IMR-90 (cell line): ENCODE results near the gene CHD9. TPM values are rescaled to one million over a fixed set of nuclear protein-coding genes. Genes with fewer than 3 reads are reported as not detected.
"Not testable (repeated sequence)": the region's sequence is repeated elsewhere in the genome, so short reads cannot be mapped to it uniquely, and the experiment has no call there.

ENCODE experiments used
- ATAC-seq: fragments of 200-7000 bp; cut with Tn5 transposase; 2 replicates; pipeline ENCODE4 v1.9.1; 2020; ENCODE audit warnings: low read depth, mild to moderate bottlenecking, moderate library complexity
- BruUV-seq: library from RNA; stranded (reverse); fragments of 400-500 nt; replicated peaks from 2 replicates; lab custom pipeline; 2021; lab: Mats Ljungman, UMichigan
- CTCF ChIA-PET: fragments of 300-600 bp; formaldehyde crosslinking; extraction: SDS; loops from one replicate; lab custom pipeline; 2021; ENCODE audit warnings: antibody characterized with exemption; lab: Yijun Ruan, JAX
- POLR2A ChIA-PET: fragments of 300-600 bp; sonication (Branson Sonifier 250); formaldehyde crosslinking; loops from one replicate; lab custom pipeline; 2022; ENCODE audit warnings: antibody characterized with exemption; ENCODE audit not compliant: unreplicated experiment; lab: Charles Lee
- DNase-seq: peaks from one replicate; pipeline ENCODE4 v3.0.0; 2013
- H2AFZ ChIP-seq: replicated peaks from 2 replicates; pipeline ENCODE3; 2013; ENCODE audit warnings: low read length, mild to moderate bottlenecking; ENCODE audit not compliant: poor library complexity
- H2AK5ac ChIP-seq: 2 replicates; pipeline ENCODE4 v1.6.1; 2013; ENCODE audit warnings: low read depth, low read length, inconsistent platforms
- H2AK9ac ChIP-seq: replicated peaks from 2 replicates; pipeline ENCODE3; 2013; ENCODE audit warnings: mild to moderate bottlenecking, low read depth, low read length, moderate library complexity; ENCODE audit not compliant: poor library complexity
- H2BK120ac ChIP-seq: 2 replicates; pipeline ENCODE4 v1.6.1; 2013; ENCODE audit warnings: low read depth, low read length, inconsistent platforms
- H2BK15ac ChIP-seq: 3 replicates; pipeline ENCODE4 v1.6.1; 2013; ENCODE audit warnings: low read depth, low read length, inconsistent platforms
- H2BK20ac ChIP-seq: 2 replicates; pipeline ENCODE4 v1.6.1; 2013; ENCODE audit warnings: low read depth, mild to moderate bottlenecking, inconsistent platforms, low read length, moderate library complexity
- H2BK5ac ChIP-seq: 2 replicates; pipeline ENCODE4 v1.6.1; 2013; ENCODE audit warnings: mild to moderate bottlenecking, low read depth, low read length, inconsistent platforms; ENCODE audit not compliant: poor library complexity, severe bottlenecking
- H3K14ac ChIP-seq: replicated peaks from 2 replicates; pipeline ENCODE4 v1.6.1; 2013; ENCODE audit warnings: low read depth, low read length, inconsistent platforms
- H3K18ac ChIP-seq: 2 replicates; pipeline ENCODE4 v1.6.1; 2013; ENCODE audit warnings: low read depth, low read length, control low read depth
- H3K23ac ChIP-seq: 2 replicates; pipeline ENCODE4 v1.6.1; 2013; ENCODE audit warnings: low read depth, low read length, inconsistent platforms
- H3K27ac ChIP-seq: 2 replicates; pipeline ENCODE4 v1.5.1; 2013; ENCODE audit warnings: mild to moderate bottlenecking, control low read depth, low read length; ENCODE audit not compliant: insufficient read depth
- H3K27me3 ChIP-seq: 2 replicates; pipeline ENCODE4 v1.6.1; 2013; ENCODE audit warnings: low read length; ENCODE audit not compliant: control insufficient read depth, insufficient read depth
- H3K36me3 ChIP-seq: 2 replicates; pipeline ENCODE4 v1.6.1; 2013; ENCODE audit warnings: low read length, mixed read lengths; ENCODE audit not compliant: control insufficient read depth, insufficient read depth
- H3K4ac ChIP-seq: 2 replicates; pipeline ENCODE4 v1.6.1; 2013; ENCODE audit warnings: low read depth, low read length, inconsistent platforms
- H3K4me1 ChIP-seq: 2 replicates; pipeline ENCODE4 v1.6.1; 2013; ENCODE audit warnings: low read length, mixed read lengths; ENCODE audit not compliant: control insufficient read depth, insufficient read depth
- H3K4me2 ChIP-seq: 2 replicates; pipeline ENCODE4 v1.6.1; 2013; ENCODE audit warnings: low read depth, mild to moderate bottlenecking, control low read depth, low read length, moderate library complexity
- H3K4me3 ChIP-seq: 2 replicates; pipeline ENCODE4 v1.5.1; 2013; ENCODE audit warnings: low read depth, mild to moderate bottlenecking, control low read depth, low read length, moderate library complexity; ENCODE audit not compliant: insufficient read depth
- H3K56ac ChIP-seq: 2 replicates; pipeline ENCODE4 v1.6.1; 2013; ENCODE audit warnings: low read length, inconsistent platforms; ENCODE audit not compliant: insufficient read depth; ENCODE audit errors: extremely low read depth
- H3K79me1 ChIP-seq, 2 experiments: 2 replicates each; pipeline ENCODE4 v1.6.1; 2013; ENCODE audit warnings: low read length in 2 of 2, inconsistent platforms in 1 of 2, low read depth in 1 of 2
- H3K9ac ChIP-seq: 2 replicates; pipeline ENCODE4 v1.6.1; 2013; ENCODE audit warnings: low read depth, low read length, control low read depth
- H3K9me1 ChIP-seq: 2 replicates; pipeline ENCODE4 v1.6.1; 2013; ENCODE audit warnings: low read length, inconsistent platforms; ENCODE audit not compliant: insufficient read depth
- H3K9me3 ChIP-seq: 2 replicates; pipeline ENCODE4 v1.6.1; 2013; ENCODE audit warnings: low read length; ENCODE audit not compliant: control insufficient read depth, insufficient read depth
- H4K20me1 ChIP-seq: 2 replicates; pipeline ENCODE4 v1.6.1; 2013; ENCODE audit warnings: low read length, inconsistent platforms; ENCODE audit not compliant: insufficient read depth
- H4K5ac ChIP-seq: 2 replicates; pipeline ENCODE4 v1.6.1; 2013; ENCODE audit warnings: mild to moderate bottlenecking, low read depth, low read length, control low read depth
- H4K8ac ChIP-seq, 2 experiments: 2 replicates each; pipeline ENCODE4 v1.6.1; 2013; ENCODE audit warnings: low read depth in 2 of 2, low read length in 2 of 2, control low read depth in 1 of 2, inconsistent platforms in 1 of 2
- H4K91ac ChIP-seq: 2 replicates; pipeline ENCODE4 v1.6.1; 2013; ENCODE audit warnings: low read depth, low read length, inconsistent platforms; ENCODE audit not compliant: insufficient read depth
- WGBS, 2 experiments: methylation state at CpG; one replicate each; pipeline versions ENCODE4 v1.1.5 to v1.1.7; 2013; ENCODE audit warnings: missing lambda C conversion rate in 2 of 2; ENCODE audit not compliant: insufficient read length in 1 of 2; ENCODE audit errors: extremely low coverage in 2 of 2; 5-methylcytosine and 5-hydroxymethylcytosine counted together
- dilution Hi-C: fragments of 300-500 bp; cut with HindIII; formaldehyde crosslinking; loops from one replicate; pipeline ENCODE4 v1.14.3; 2018; ENCODE audit warnings: low sequenced_read_pairs; ENCODE audit not compliant: unreplicated experiment
- in situ Hi-C: fragments of 300-500 bp; cut with MboI; formaldehyde crosslinking; loops from 3 replicates; pipeline ENCODE4 v1.14.3; 2019; ENCODE audit warnings: low sequenced_read_pairs, inconsistent platforms, mixed read lengths
- intact Hi-C: fragments of 100-400 bp; cut with micrococcal nuclease; formaldehyde crosslinking; loops from 2 replicates; pipeline ENCODE4 v1.10.0; 2022
- polyA plus RNA-seq, 3 experiments: library from polyadenylated mRNA; depleted of rRNA; stranded (reverse); fragments of >200 nt; gene quantifications; 2 replicates each; pipeline ENCODE4 v1.2.3, GENCODE V29; 2012; ENCODE audit warnings: low replicate concordance in 1 of 3
- total RNA-seq: library from RNA; depleted of rRNA; stranded (reverse); fragments of >200 nt; gene quantifications from 2 replicates; pipeline ENCODE4 v1.2.3, GENCODE V29; 2012

CHD9 gene
- total and polyA plus RNA-seq, 2 of the 4 experiments (the other 2 are of a cell fraction): 9.1 to 48.8 TPM

DNA sequence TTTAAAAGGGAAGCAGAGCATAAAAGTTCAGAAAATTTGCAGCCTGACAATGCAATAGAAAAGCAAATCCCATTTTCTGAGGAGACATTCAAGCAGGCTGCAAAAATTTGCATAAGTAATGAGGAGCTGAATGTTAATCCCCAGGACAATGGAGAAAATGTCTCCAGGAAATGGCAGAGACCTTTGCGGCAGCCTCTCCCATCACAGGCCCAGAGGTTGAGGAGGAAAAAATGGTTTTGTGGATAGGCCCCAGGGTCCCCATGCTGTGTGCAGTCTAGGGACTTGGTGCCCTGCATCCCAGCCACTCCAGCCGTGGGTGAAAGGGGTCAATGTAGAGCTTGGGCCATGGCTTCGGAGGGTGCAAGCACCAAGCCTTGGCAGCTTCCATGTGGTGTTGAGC is 19.5 kb downstream of the CHD9 start:
- intact Hi-C loops, H3K4me1 ChIP-seq, H3K4me2 ChIP-seq, H2BK120ac ChIP-seq, H4K91ac ChIP-seq, H2AK9ac ChIP-seq, H3K27ac ChIP-seq, H3K9me3 ChIP-seq, H3K4ac ChIP-seq, H3K18ac ChIP-seq, CTCF ChIA-PET, H3K56ac ChIP-seq, H3K4me3 ChIP-seq, H4K5ac ChIP-seq, BruUV-seq, H2BK15ac ChIP-seq, H3K27me3 ChIP-seq, H2BK20ac ChIP-seq, H2AK5ac ChIP-seq, H2BK5ac ChIP-seq, H4K20me1 ChIP-seq, ATAC-seq, H3K36me3 ChIP-seq, H3K23ac ChIP-seq, DNase-seq, H2AFZ ChIP-seq, POLR2A ChIA-PET, dilution Hi-C loops, H3K14ac ChIP-seq, H3K9ac ChIP-seq, H4K8ac ChIP-seq: not testable (repeated sequence)
- in situ Hi-C loops: loop anchor here (25.0 kb wide), 2 partner anchors 363 to 1187 kb away; partner anchors contain the start of gene RBL2
- Histone ChIP-seq H3K79me1 (peaks cover 27 to 45% of the 10 kb centered on the region in 2 experiments), H3K9me1 (peaks cover 11% of the 10 kb centered on the region; the same call in 1 of the 2 replicates)
- WGBS, 2 experiments: 80% methylated on average over 1 of the region's 3 CpGs; no CpG with 5 or more reads in 1 of the 2 experiments

DNA sequence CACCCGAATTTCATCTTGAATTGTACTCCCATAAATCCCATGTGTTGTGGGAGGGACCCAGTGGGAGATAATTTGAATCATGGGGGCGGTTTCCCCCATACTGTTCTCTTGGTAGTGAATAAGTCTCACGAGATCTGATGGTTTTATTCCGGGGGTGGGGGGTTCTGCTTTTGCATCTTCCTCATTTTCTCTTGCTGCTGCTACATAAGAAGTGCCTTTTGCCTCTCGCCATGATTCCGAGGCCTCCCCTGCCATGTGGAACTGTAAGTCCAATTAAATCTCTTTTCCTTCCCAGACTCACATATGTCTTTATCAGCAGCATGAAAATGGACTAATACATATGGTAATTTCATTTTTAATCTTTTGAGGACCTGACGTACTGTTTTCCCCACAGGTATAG is 20.7 kb downstream of the CHD9 start:
- H3K9me3 ChIP-seq, intact Hi-C loops, H2AK9ac ChIP-seq, H4K5ac ChIP-seq, H2AFZ ChIP-seq, DNase-seq, H2AK5ac ChIP-seq, H3K18ac ChIP-seq, H3K4ac ChIP-seq, H3K4me2 ChIP-seq, dilution Hi-C loops, H3K14ac ChIP-seq, H3K23ac ChIP-seq, H4K8ac ChIP-seq, H2BK5ac ChIP-seq, ATAC-seq, H2BK20ac ChIP-seq, H2BK15ac ChIP-seq, H3K9ac ChIP-seq, H4K91ac ChIP-seq, in situ Hi-C loops, H4K20me1 ChIP-seq, H2BK120ac ChIP-seq, CTCF ChIA-PET, H3K4me3 ChIP-seq, H3K27me3 ChIP-seq, H3K27ac ChIP-seq, BruUV-seq, H3K56ac ChIP-seq, POLR2A ChIA-PET, H3K36me3 ChIP-seq: not testable (repeated sequence)
- WGBS, 2 experiments: no CpG with 5 or more reads among the region's 7 CpGs
- Histone ChIP-seq H3K9me1 (peaks cover 16% of the 10 kb centered on the region), H3K79me1 (peaks cover 37 to 49% of the 10 kb centered on the region in 2 experiments), H3K4me1 (peaks cover 11% of the 10 kb centered on the region)
